GM21360 (cell line): ENCODE data around the gene MAPKAPK2.

Source experiments
- ATAC-seq: cut with Tn5 transposase; IDR thresholded peaks from one replicate; pipeline ENCODE4 v1.9.1; 2021; ENCODE audit warnings: mild to moderate bottlenecking, moderate library complexity; ENCODE audit not compliant: unreplicated experiment

MAPKAPK2 gene

GRCh38 chr1:206660136-206660535, 24.6 kb upstream of the MAPKAPK2 start:
- ATAC-seq, result no peak

GRCh38 chr1:206661161-206661820, 23.4 kb upstream of the MAPKAPK2 start:
- ATAC-seq, result no peak

- no peak for ATAC-seq
Observed at GRCh38 chr1:206662396-206663092, 22.2 kb upstream of the MAPKAPK2 start.

- ATAC-seq, result no peak
Observed at GRCh38 chr1:206663362-206663761, 21.3 kb upstream of the MAPKAPK2 start.

- no peak for ATAC-seq
Observed at GRCh38 chr1:206663832-206664652, 20.7 kb upstream of the MAPKAPK2 start.

GRCh38 chr1:206664740-206665139, 20.0 kb upstream of the MAPKAPK2 start:
- no peak for ATAC-seq

GRCh38 chr1:206666031-206666561, 18.6 kb upstream of the MAPKAPK2 start:
- ATAC-seq, result no peak

- ATAC-seq, result no peak
Observed at GRCh38 chr1:206666954-206667665, 17.6 kb upstream of the MAPKAPK2 start.

- no peak for ATAC-seq
Observed at GRCh38 chr1:206668351-206668750, 16.4 kb upstream of the MAPKAPK2 start.

GRCh38 chr1:206668874-206669410, 15.8 kb upstream of the MAPKAPK2 start:
- no peak for ATAC-seq

- ATAC-seq, result no peak
Observed at GRCh38 chr1:206672011-206672688, 12.6 kb upstream of the MAPKAPK2 start.

GRCh38 chr1:206672844-206673758, 11.6 kb upstream of the MAPKAPK2 start:
- no peak for ATAC-seq

GRCh38 chr1:206674236-206674635, 10.5 kb upstream of the MAPKAPK2 start:
- no peak for ATAC-seq

GRCh38 chr1:206674745-206675175, 9.9 kb upstream of the MAPKAPK2 start:
- no peak for ATAC-seq

- ATAC-seq, result no peak
Observed at GRCh38 chr1:206676499-206676898, 8.2 kb upstream of the MAPKAPK2 start.

GRCh38 chr1:206678490-206678889, 6.2 kb upstream of the MAPKAPK2 start:
- no peak for ATAC-seq

GRCh38 chr1:206679738-206680211, 4.9 kb upstream of the MAPKAPK2 start:
- ATAC-seq, result peak; percentile 72

GRCh38 chr1:206680279-206680678, 4.4 kb upstream of the MAPKAPK2 start:
- ATAC-seq, result no peak

- ATAC-seq, result no peak
Observed at GRCh38 chr1:206681359-206681758, 3.3 kb upstream of the MAPKAPK2 start.
